ENCODE data around the gene BMP4.

The BMP4 gene

GRCh38 chr14:53953002-53953827 is 3.4 kb downstream of the BMP4 start:
- no peaks in the 10 kb centered on the region for H3K79me2 ChIP-seq (ENCODE audit: control insufficient read depth, insufficient read depth, low read length, unreplicated experiment)
- H3K27me3 ChIP-seq (ENCODE audit: insufficient read depth, low read length), result peaks cover 48% of the 10 kb centered on the region
- H3K4me3 ChIP-seq (ENCODE audit: low read depth, low read length), result peak overlapping the region; percentile 81
- no peaks in the 10 kb centered on the region for H3K4me1 ChIP-seq (ENCODE audit: control insufficient read depth, insufficient read depth, low read length, unreplicated experiment)
- no peak overlapping the region for H3K27ac ChIP-seq (ENCODE audit: low read depth, low read length)
- H3K36me3 ChIP-seq (ENCODE audit: insufficient read depth, low read length), result no peaks in the 10 kb centered on the region
- H2AFZ ChIP-seq (ENCODE audit: low read length, unreplicated experiment), result peak overlapping the region; percentile 91

- Histone ChIP-seq H3K4me1 (ENCODE audit: control insufficient read depth, insufficient read depth, low read length, unreplicated experiment) (no peaks in the 10 kb centered on the region), H3K36me3 (ENCODE audit: insufficient read depth, low read length) (no peaks in the 10 kb centered on the region), H2AFZ (ENCODE audit: low read length, unreplicated experiment) (peak overlapping the region; percentile 91), H3K4me3 (ENCODE audit: low read depth, low read length) (peak overlapping the region; percentile 81), H3K79me2 (ENCODE audit: control insufficient read depth, insufficient read depth, low read length, unreplicated experiment) (no peaks in the 10 kb centered on the region), H3K27me3 (ENCODE audit: insufficient read depth, low read length) (peaks cover 51% of the 10 kb centered on the region), H3K27ac (ENCODE audit: low read depth, low read length) (no peak overlapping the region)
Measured at GRCh38 chr14:53952533-53952932, 4.1 kb downstream of the BMP4 start.

DNA sequence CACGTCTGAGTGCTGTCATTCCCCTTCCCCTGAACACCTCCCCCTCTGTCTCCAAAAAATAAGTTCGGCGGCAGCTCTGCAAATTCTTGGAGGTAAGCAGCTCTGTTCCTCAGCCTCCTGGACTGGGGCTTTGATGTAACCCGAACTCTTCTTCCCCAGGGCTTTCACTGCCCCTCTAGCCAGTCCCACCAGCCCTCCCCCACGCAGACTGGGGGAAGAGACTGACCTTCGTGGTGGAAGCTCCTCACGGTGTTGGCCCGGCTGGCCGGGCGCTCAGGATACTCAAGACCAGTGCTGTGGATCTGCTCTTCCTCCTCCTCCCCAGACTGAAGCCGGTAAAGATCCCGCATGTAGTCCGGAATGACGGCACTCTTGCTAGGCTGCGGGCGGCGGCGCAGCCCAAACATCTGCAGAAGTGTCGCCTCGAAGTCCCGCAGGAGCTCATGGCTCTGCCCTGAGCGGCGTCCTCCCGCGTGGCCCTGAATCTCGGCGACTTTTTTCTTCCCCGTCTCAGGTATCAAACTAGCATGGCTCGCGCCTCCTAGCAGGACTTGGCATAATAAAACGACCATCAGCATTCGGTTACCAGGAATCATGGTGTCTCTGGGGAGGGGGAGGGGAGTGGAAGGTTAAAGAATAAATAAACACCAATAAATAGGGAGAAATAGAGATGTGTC is 4.9 kb downstream of the BMP4 start:
- Histone ChIP-seq H3K4me3 (ENCODE audit: low read depth, low read length) (peak overlapping the region; percentile 81), H2AFZ (ENCODE audit: low read length, unreplicated experiment) (no peak overlapping the region), H3K27ac (ENCODE audit: low read depth, low read length) (no peak overlapping the region), H3K36me3 (ENCODE audit: insufficient read depth, low read length) (no peaks in the 10 kb centered on the region), H3K4me1 (ENCODE audit: control insufficient read depth, insufficient read depth, low read length, unreplicated experiment) (no peaks in the 10 kb centered on the region), H3K79me2 (ENCODE audit: control insufficient read depth, insufficient read depth, low read length, unreplicated experiment) (no peaks in the 10 kb centered on the region), H3K27me3 (ENCODE audit: insufficient read depth, low read length) (peaks cover 50% of the 10 kb centered on the region)

DNA sequence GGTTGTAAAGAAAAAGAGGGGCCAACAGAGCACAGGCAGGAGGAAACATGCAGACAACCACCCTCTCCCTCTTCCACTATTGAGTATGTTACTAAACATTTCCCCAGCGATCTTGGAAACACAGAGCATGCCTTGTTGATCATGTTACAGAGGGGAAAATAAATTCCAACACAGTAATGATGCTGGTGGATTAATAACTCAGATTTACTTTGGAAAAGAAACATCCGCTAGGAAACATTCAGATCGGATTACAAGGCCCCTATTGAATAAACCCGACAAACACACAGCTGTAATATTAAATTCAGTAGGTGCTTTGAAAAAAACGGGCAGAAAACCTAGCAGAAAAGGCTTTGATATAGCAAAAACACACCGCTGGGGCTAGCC is 5.4 kb downstream of the BMP4 start:
- no peak overlapping the region for H2AFZ ChIP-seq (ENCODE audit: low read length, unreplicated experiment)
- no peaks in the 10 kb centered on the region for H3K36me3 ChIP-seq (ENCODE audit: insufficient read depth, low read length)
- no peaks in the 10 kb centered on the region for H3K79me2 ChIP-seq (ENCODE audit: control insufficient read depth, insufficient read depth, low read length, unreplicated experiment)
- H3K4me1 ChIP-seq (ENCODE audit: control insufficient read depth, insufficient read depth, low read length, unreplicated experiment), result no peaks in the 10 kb centered on the region
- no peak overlapping the region for H3K27ac ChIP-seq (ENCODE audit: low read depth, low read length)
- H3K4me3 ChIP-seq (ENCODE audit: low read depth, low read length), result 0 out of 2 replicates have a peak overlapping the region, but pooled peaks have one; percentile 81
- H3K27me3 ChIP-seq (ENCODE audit: insufficient read depth, low read length), result peaks cover 46% of the 10 kb centered on the region

DNA sequence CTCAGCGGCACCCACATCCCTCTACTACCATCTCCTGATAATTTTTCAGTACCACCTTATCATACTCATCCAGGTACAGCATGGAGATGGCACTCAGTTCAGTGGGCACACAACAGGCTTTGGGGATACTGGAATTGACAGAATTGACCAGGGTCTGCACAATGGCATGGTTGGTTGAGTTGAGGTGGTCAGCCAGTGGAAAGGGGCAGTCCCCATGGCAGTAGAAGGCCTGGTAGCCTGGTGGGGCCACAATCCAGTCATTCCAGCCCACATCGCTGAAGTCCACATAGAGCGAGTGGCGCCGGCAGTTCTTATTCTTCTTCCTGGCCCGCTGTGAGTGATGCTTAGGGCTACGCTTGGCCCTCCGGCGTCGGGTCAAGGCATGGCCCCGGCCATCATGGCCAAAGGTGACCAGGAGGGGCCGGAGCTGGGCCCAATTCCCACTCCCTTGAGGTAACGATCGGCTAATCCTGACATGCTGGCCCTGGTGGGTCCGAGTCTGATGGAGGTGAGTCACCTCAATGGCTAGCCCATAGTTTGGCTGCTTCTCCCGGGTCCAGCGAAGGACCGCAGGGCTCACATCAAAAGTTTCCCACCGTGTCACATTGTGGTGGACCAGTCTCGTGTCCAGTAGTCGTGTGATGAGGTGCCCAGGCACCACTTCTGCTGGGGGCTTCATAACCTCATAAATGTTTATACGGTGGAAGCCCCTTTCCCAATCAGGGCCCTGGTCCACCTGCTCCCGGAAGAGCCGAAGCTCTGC is 6.4 kb downstream of the BMP4 start:
- Histone ChIP-seq H3K27ac (ENCODE audit: low read depth, low read length) (no peak overlapping the region), H3K36me3 (ENCODE audit: insufficient read depth, low read length) (no peaks in the 10 kb centered on the region), H2AFZ (ENCODE audit: low read length, unreplicated experiment) (no peak overlapping the region), H3K79me2 (ENCODE audit: control insufficient read depth, insufficient read depth, low read length, unreplicated experiment) (no peaks in the 10 kb centered on the region), H3K27me3 (ENCODE audit: insufficient read depth, low read length) (peaks cover 36% of the 10 kb centered on the region), H3K4me1 (ENCODE audit: control insufficient read depth, insufficient read depth, low read length, unreplicated experiment) (no peaks in the 10 kb centered on the region), H3K4me3 (ENCODE audit: low read depth, low read length) (no peak overlapping the region)

DNA sequence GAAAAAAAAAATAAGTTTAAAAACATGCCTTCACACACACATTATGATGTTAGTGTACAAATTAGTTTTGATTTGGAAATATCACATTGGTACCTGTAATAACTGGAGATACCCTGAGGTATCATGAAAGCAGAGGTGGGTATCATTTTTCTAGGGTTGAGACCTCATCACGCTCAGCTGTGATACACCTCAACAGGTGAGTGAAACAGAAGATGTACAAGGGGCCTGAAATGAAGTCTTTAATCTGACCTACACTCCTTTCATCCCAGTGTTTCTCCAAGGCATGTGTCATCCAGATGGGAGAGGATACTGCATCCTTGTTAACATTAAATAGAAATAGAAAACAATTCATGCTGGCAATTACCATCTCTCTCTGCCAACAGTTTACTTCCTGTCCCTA is 7.4 kb downstream of the BMP4 start:
- no peaks in the 10 kb centered on the region for H3K36me3 ChIP-seq (ENCODE audit: insufficient read depth, low read length)
- H3K27ac ChIP-seq (ENCODE audit: low read depth, low read length), result no peak overlapping the region
- no peaks in the 10 kb centered on the region for H3K79me2 ChIP-seq (ENCODE audit: control insufficient read depth, insufficient read depth, low read length, unreplicated experiment)
- no peaks in the 10 kb centered on the region for H3K4me1 ChIP-seq (ENCODE audit: control insufficient read depth, insufficient read depth, low read length, unreplicated experiment)
- no peak overlapping the region for H2AFZ ChIP-seq (ENCODE audit: low read length, unreplicated experiment)
- H3K27me3 ChIP-seq (ENCODE audit: insufficient read depth, low read length), result peaks cover 30% of the 10 kb centered on the region
- no peak overlapping the region for H3K4me3 ChIP-seq (ENCODE audit: low read depth, low read length)

GRCh38 chr14:53948205-53948884 is 8.3 kb downstream of the BMP4 start:
- peaks cover 32% of the 10 kb centered on the region for H3K27me3 ChIP-seq (ENCODE audit: insufficient read depth, low read length)
- H3K36me3 ChIP-seq (ENCODE audit: insufficient read depth, low read length), result no peaks in the 10 kb centered on the region
- H3K79me2 ChIP-seq (ENCODE audit: control insufficient read depth, insufficient read depth, low read length, unreplicated experiment), result no peaks in the 10 kb centered on the region
- H2AFZ ChIP-seq (ENCODE audit: low read length, unreplicated experiment), result no peak overlapping the region
- no peak overlapping the region for H3K4me3 ChIP-seq (ENCODE audit: low read depth, low read length)
- peaks cover 6% of the 10 kb centered on the region for H3K4me1 ChIP-seq (ENCODE audit: control insufficient read depth, insufficient read depth, low read length, unreplicated experiment)
- no peak overlapping the region for H3K27ac ChIP-seq (ENCODE audit: low read depth, low read length)

DNA sequence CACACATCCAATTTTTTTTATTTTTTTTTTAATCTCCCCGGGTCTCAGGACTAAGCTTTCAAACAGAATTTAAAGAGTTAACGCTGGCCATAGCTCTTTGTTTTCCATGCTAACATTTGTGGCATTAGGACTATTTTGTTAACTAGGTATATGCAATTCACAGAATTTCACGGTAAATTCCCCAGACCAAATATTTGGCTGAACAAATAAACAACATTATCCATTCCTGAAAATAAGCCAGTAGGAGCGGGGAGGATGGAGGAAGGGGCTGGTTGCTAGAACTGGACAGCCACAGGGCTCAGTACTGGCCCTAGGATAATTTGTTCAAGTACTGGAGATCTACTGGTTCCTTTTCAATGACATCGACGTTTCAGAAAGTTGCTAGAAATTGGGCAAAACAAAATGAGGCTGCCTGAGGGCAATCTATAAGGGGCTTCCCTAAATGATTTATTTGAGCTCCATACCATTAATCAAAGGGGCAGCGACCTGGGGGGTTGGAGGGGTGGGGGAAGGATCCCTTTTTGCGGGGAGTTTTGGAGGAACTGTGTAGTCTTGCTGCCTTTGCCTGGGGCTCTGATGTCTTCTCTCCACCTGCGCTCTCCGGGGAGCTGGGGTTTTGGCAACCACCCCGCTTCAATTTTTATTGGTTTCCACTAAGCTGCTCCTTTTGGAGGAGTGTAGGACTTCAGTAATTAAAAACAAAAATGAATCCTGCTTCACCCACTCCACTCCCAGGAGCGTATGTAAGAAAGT is 9.0 kb downstream of the BMP4 start:
- H3K27ac ChIP-seq (ENCODE audit: low read depth, low read length), result no peak overlapping the region
- peaks cover 8% of the 10 kb centered on the region for H3K4me1 ChIP-seq (ENCODE audit: control insufficient read depth, insufficient read depth, low read length, unreplicated experiment)
- no peaks in the 10 kb centered on the region for H3K79me2 ChIP-seq (ENCODE audit: control insufficient read depth, insufficient read depth, low read length, unreplicated experiment)
- no peak overlapping the region for H3K4me3 ChIP-seq (ENCODE audit: low read depth, low read length)
- H3K27me3 ChIP-seq (ENCODE audit: insufficient read depth, low read length), result peaks cover 32% of the 10 kb centered on the region
- no peaks in the 10 kb centered on the region for H3K36me3 ChIP-seq (ENCODE audit: insufficient read depth, low read length)
- no peak overlapping the region for H2AFZ ChIP-seq (ENCODE audit: low read length, unreplicated experiment)

- peaks cover 30% of the 10 kb centered on the region for H3K27me3 ChIP-seq (ENCODE audit: insufficient read depth, low read length)
- H3K36me3 ChIP-seq (ENCODE audit: insufficient read depth, low read length), result no peaks in the 10 kb centered on the region
- no peak overlapping the region for H2AFZ ChIP-seq (ENCODE audit: low read length, unreplicated experiment)
- no peak overlapping the region for H3K27ac ChIP-seq (ENCODE audit: low read depth, low read length)
- H3K79me2 ChIP-seq (ENCODE audit: control insufficient read depth, insufficient read depth, low read length, unreplicated experiment), result no peaks in the 10 kb centered on the region
- peaks cover 8% of the 10 kb centered on the region for H3K4me1 ChIP-seq (ENCODE audit: control insufficient read depth, insufficient read depth, low read length, unreplicated experiment)
- H3K4me3 ChIP-seq (ENCODE audit: low read depth, low read length), result no peak overlapping the region
Measured at GRCh38 chr14:53947094-53947445, 9.6 kb downstream of the BMP4 start.

All from ACC112 (cell line).